ENCODE measurements around the gene OR2H2. TPM values are rescaled to one million over a fixed set of nuclear protein-coding genes. Genes with fewer than 3 reads are reported as not detected.

Gene OR2H2
- total RNA-seq, 2 experiments from 2014 or later = not detected

DNA sequence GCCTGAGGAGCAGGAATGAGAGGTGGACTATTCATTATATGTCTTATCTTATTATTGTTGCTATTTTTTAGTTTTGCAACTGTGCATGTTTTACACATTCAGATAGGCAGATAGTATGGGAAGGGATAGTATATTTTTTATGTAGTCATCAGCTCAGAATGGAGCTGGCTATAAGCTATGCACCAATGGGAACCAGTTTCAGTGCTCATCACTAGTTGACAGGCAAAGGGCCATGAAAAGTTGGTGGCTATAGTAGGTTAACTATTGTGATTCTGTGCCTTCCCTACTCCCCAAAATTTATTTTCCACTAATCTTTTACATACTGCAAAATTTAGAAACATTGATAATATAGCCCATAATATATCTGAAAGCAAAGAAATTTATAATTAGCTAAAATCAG is 20.0 kb upstream of the OR2H2 start:
- Histone ChIP-seq H3K27ac (ENCODE audit: low read depth, low read length, poor library complexity, severe bottlenecking) (no peak overlapping the region), H3K79me2 (ENCODE audit: insufficient read depth, low read depth, low read length) (no peaks in the 10 kb centered on the region), H2AFZ (ENCODE audit: low read length) (no peak overlapping the region), H3K9me3 (ENCODE audit: low read length) (no peaks in the 10 kb centered on the region), H3K36me3 (ENCODE audit: insufficient read depth, low read length) (no peaks in the 10 kb centered on the region), H3K4me2 (ENCODE audit: low read length) (no peak overlapping the region), H3K4me1 (ENCODE audit: insufficient read depth, low read length, poor library complexity, severe bottlenecking) (peaks cover 5% of the 10 kb centered on the region), H3K4me3 (ENCODE audit: low read depth, low read length, poor library complexity, severe bottlenecking) (no peak overlapping the region), H3K9me2 (ENCODE audit: insufficient read depth, low read length) (no peaks in the 10 kb centered on the region), H4K20me1 (ENCODE audit: insufficient read depth, low read length) (no peaks in the 10 kb centered on the region)
- ChIA-PET POLR2A (no interaction called here), CTCF (ENCODE audit: unreplicated experiment) (no interaction called here)
- DNase-seq (ENCODE audit: low spot score) = no peak
- TF ChIP-seq CTCF (conservative IDR thresholded peaks at IDR 0.05; ENCODE audit: low read length) (no peak), EZH2phosphoT487 (IDR thresholded peaks at IDR 0.05; ENCODE audit: borderline replicate concordance, low read depth, low read length) (no peak)
- no TSS peak for BruUV-seq (replicated peaks)
- intact Hi-C loops (cut with micrococcal nuclease; ENCODE audit: unreplicated experiment) = no loop called here

DNA sequence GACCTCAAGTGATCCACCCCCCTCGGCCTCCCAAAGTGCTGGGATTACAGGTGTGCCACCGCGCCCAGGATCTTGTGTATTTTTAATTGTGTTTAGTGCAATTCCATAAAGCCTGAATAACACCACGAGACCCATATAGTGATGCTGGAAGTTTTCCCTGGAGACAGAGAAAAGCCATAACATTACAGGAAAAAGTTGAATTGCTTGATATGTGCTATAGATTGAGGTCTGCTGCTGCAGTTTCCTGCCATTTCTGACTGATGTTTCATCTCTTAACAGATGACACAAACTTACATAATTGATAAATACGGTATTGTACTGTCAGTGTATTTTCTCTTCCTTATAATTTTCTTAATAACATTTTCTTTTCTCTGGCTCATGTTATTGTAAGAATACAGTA is 18.1 kb upstream of the OR2H2 start:
- ChIA-PET POLR2A (no interaction called here), CTCF (ENCODE audit: unreplicated experiment) (no interaction called here)

DNA sequence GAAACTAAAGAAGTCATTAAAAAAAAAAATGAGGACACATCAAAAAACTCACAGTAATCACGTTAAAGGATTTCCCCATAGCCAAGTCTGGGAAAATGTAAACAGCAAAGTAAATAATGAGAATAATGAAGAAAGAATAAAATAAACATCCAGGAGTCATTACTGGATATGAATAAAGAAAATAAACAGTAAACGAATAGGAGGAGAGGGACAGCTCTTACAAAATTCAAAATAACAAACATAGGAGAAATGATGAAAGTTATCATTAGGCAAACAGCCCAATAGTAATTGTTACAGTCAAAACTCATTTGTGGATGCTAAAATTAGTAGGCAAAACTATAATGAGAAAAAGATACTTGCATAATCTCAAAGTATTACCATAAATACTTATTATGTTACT is 17.4 kb upstream of the OR2H2 start:
- CTCF ChIA-PET (ENCODE audit: unreplicated experiment) = no interaction called here

More for the DNA sequence above, 18.1 kb upstream of the OR2H2 start:
- Histone ChIP-seq H3K9me2 (ENCODE audit: insufficient read depth, low read length) (no peaks in the 10 kb centered on the region), H2AFZ (ENCODE audit: low read length) (no peak overlapping the region), H3K4me2 (ENCODE audit: low read length) (no peak overlapping the region), H4K20me1 (ENCODE audit: insufficient read depth, low read length) (no peaks in the 10 kb centered on the region), H3K79me2 (ENCODE audit: insufficient read depth, low read depth, low read length) (no peaks in the 10 kb centered on the region), H3K27ac (ENCODE audit: low read depth, low read length, poor library complexity, severe bottlenecking) (no peak overlapping the region), H3K36me3 (ENCODE audit: insufficient read depth, low read length) (no peaks in the 10 kb centered on the region), H3K4me3 (ENCODE audit: low read depth, low read length, poor library complexity, severe bottlenecking) (no peak overlapping the region), H3K4me1 (ENCODE audit: insufficient read depth, low read length, poor library complexity, severe bottlenecking) (peaks cover 5% of the 10 kb centered on the region), H3K9me3 (ENCODE audit: low read length) (no peaks in the 10 kb centered on the region)
- BruUV-seq (replicated peaks) = no TSS peak
- no peak for DNase-seq (ENCODE audit: low spot score)
- TF ChIP-seq CTCF (conservative IDR thresholded peaks at IDR 0.05; ENCODE audit: low read length) (no peak), EZH2phosphoT487 (IDR thresholded peaks at IDR 0.05; ENCODE audit: borderline replicate concordance, low read depth, low read length) (no peak)
- intact Hi-C loops (cut with micrococcal nuclease; ENCODE audit: unreplicated experiment) = no loop called here

More for the DNA sequence above, 17.4 kb upstream of the OR2H2 start:
- intact Hi-C loops (cut with micrococcal nuclease; ENCODE audit: unreplicated experiment) = no loop called here
- POLR2A ChIA-PET = no interaction called here
- no peak overlapping the region for H2AFZ ChIP-seq (ENCODE audit: low read length)
- TF ChIP-seq CTCF (conservative IDR thresholded peaks at IDR 0.05; ENCODE audit: low read length) = no peak
- no peak for TF ChIP-seq EZH2phosphoT487 (IDR thresholded peaks at IDR 0.05; ENCODE audit: borderline replicate concordance, low read depth, low read length)
- no peaks in the 10 kb centered on the region for H3K36me3 ChIP-seq (ENCODE audit: insufficient read depth, low read length)
- no peaks in the 10 kb centered on the region for H4K20me1 ChIP-seq (ENCODE audit: insufficient read depth, low read length)
- no TSS peak for BruUV-seq (replicated peaks)
- H3K4me3 ChIP-seq (ENCODE audit: low read depth, low read length, poor library complexity, severe bottlenecking) = no peak overlapping the region
- no peak overlapping the region for H3K4me2 ChIP-seq (ENCODE audit: low read length)
- DNase-seq (ENCODE audit: low spot score) = no peak
- no peaks in the 10 kb centered on the region for H3K79me2 ChIP-seq (ENCODE audit: insufficient read depth, low read depth, low read length)
- peaks cover 5% of the 10 kb centered on the region for H3K4me1 ChIP-seq (ENCODE audit: insufficient read depth, low read length, poor library complexity, severe bottlenecking)
- H3K9me3 ChIP-seq (ENCODE audit: low read length) = no peaks in the 10 kb centered on the region
- no peaks in the 10 kb centered on the region for H3K9me2 ChIP-seq (ENCODE audit: insufficient read depth, low read length)
- H3K27ac ChIP-seq (ENCODE audit: low read depth, low read length, poor library complexity, severe bottlenecking) = no peak overlapping the region
